A673 (cell line): ENCODE measurements around the gene TMEM270.

Experiments used
- CTCF ChIP-seq: fragments of 300-800, 200-600 bp; sonication (generic); conservative IDR thresholded peaks from 2 replicates; pipeline ENCODE4 v1.5.1; 2017; ENCODE audit warnings: low read depth, mild to moderate bottlenecking, antibody characterized with exemption, low read length, moderate library complexity, mixed read lengths
- EZH2 ChIP-seq: fragments of 200-600 bp; sonication (generic); IDR thresholded peaks from 2 replicates; pipeline ENCODE4 v1.6.1; 2017; ENCODE audit warnings: borderline replicate concordance, low read depth, mild to moderate bottlenecking, mixed read lengths, antibody characterized with exemption, low read length; ENCODE audit not compliant: poor library complexity, severe bottlenecking

- TF ChIP-seq EZH2 = no peak
- no peak for TF ChIP-seq CTCF
Observed at GRCh38 chr7:73829505-73829904, 31.5 kb upstream of the TMEM270 start.
